Measurements from ENCODE around the gene FAM216B. TPM values are rescaled to one million over a fixed set of nuclear protein-coding genes. Genes with fewer than 3 reads are reported as not detected.

Gene FAM216B
- total RNA-seq, result not detected in 2 replicates

DNA sequence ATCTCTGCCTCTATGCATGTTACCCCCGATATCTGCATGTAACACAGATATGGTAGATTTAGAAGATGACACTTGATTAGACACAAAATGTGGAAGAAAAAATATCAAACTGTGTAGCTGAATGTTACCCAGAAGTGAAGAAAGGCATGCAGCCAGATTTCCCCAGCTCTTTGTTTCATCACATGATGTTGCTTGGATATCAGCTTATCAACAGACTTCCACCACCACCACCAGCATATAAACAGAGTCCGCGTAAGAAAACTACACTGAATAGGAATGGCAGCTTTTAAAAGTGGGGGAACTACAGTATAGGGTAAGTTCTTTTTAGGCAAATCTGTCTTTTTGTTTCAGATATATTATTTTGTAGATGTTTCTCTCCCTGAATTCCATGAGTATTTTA lies at the start of gene FAM216B:
FAM216B (plus strand) TSS at position 233 of the 400 bp plus-strand sequence. CDS start 2,484 bp downstream, outside the sequence.

Other genes with a start within 250 kb of the FAM216B start
- 0.13 and 0.43 TPM in 2 replicates for gene TNFSF11, start 207.4 kb upstream of the FAM216B start, total RNA-seq
- 14.6 and 18.1 TPM in 2 replicates for gene EPSTI1, start 210.7 kb downstream of the FAM216B start, total RNA-seq
- gene DNAJC15, start 242.0 kb downstream of the FAM216B start, total RNA-seq, result 15.2 and 25.7 TPM in 2 replicates

Measured in articular chondrocyte of knee joint (primary cell).